WTC11 (cell line): ENCODE results near the gene ZNF614. TPM values are rescaled to one million over a fixed set of nuclear protein-coding genes. Genes with fewer than 3 reads are reported as not detected.

ENCODE experiments used
- ATF1 ChIP-seq: sonication (generic); formaldehyde crosslinking; IDR thresholded peaks from 2 replicates; pipeline ENCODE4 v1.8.1; 2023; ENCODE audit warnings: mild to moderate bottlenecking, moderate library complexity, missing genetic modification reagents
- CBFB ChIP-seq: sonication (generic); formaldehyde crosslinking; IDR thresholded peaks from 2 replicates; pipeline ENCODE4 v1.8.1; 2022; ENCODE audit warnings: mild to moderate bottlenecking, low read depth, missing genetic modification reagents
- CREB1 ChIP-seq: sonication (generic); formaldehyde crosslinking; IDR thresholded peaks from 2 replicates; pipeline ENCODE4 v1.8.0; 2023; ENCODE audit warnings: mild to moderate bottlenecking, missing genetic modification reagents
- CREM ChIP-seq: sonication (generic); formaldehyde crosslinking; IDR thresholded peaks from 2 replicates; pipeline ENCODE4 v1.8.1; 2022; ENCODE audit warnings: mild to moderate bottlenecking, missing genetic modification reagents, moderate library complexity
- GTF2I ChIP-seq: fragments of 250-450 bp; sonication (Bioruptor Pico); conservative IDR thresholded peaks from 2 replicates; pipeline ENCODE4 v1.4.0; 2021; ENCODE audit warnings: mild to moderate bottlenecking
- HMGA2 ChIP-seq: fragments of 250-450 bp; sonication (Bioruptor Pico); IDR thresholded peaks from 2 replicates; pipeline ENCODE4 v1.4.0; 2021; ENCODE audit warnings: mild to moderate bottlenecking, moderate library complexity
- JAZF1 ChIP-seq: fragments of 250-450 bp; sonication (Bioruptor Pico); IDR thresholded peaks from 2 replicates; pipeline ENCODE4 v1.9.0; 2021; ENCODE audit warnings: moderate library complexity, mild to moderate bottlenecking, inconsistent platforms
- KAT7 ChIP-seq: sonication (generic); formaldehyde crosslinking; IDR thresholded peaks from 2 replicates; pipeline ENCODE4 v1.8.1; 2023; ENCODE audit warnings: missing genetic modification reagents, mild to moderate bottlenecking, borderline replicate concordance
- NFYB ChIP-seq: sonication (generic); formaldehyde crosslinking; conservative IDR thresholded peaks from 2 replicates; pipeline ENCODE4 v1.8.0; 2022; ENCODE audit warnings: low read depth, missing genetic modification reagents
- NR2C2 ChIP-seq: sonication (generic); formaldehyde crosslinking; IDR thresholded peaks from 2 replicates; pipeline ENCODE4 v1.8.0; 2022; ENCODE audit warnings: mild to moderate bottlenecking, missing genetic modification reagents
- TCF7 ChIP-seq: sonication (generic); formaldehyde crosslinking; IDR thresholded peaks from 2 replicates; pipeline ENCODE4 v1.8.0; 2022; ENCODE audit warnings: mild to moderate bottlenecking, low read depth, missing genetic modification reagents, moderate library complexity
- TP53 ChIP-seq: sonication (generic); formaldehyde crosslinking; IDR thresholded peaks from 2 replicates; pipeline ENCODE4 v1.8.1; 2023; ENCODE audit warnings: mild to moderate bottlenecking, missing genetic modification reagents
- ZBTB21 ChIP-seq: sonication (generic); formaldehyde crosslinking; IDR thresholded peaks from 2 replicates; pipeline ENCODE4 v1.8.1; 2023; ENCODE audit warnings: mild to moderate bottlenecking, missing genetic modification reagents, borderline replicate concordance
- ZNF121 ChIP-seq: sonication (generic); formaldehyde crosslinking; IDR thresholded peaks from 2 replicates; pipeline ENCODE4 v1.8.0; 2023; ENCODE audit warnings: missing genetic modification reagents
- ZNF138 ChIP-seq: sonication (generic); formaldehyde crosslinking; conservative IDR thresholded peaks from 2 replicates; pipeline ENCODE4 v1.8.1; 2022; ENCODE audit warnings: mild to moderate bottlenecking, moderate library complexity, missing genetic modification reagents
- ZNF396 ChIP-seq: fragments of 250-450 bp; sonication (Bioruptor Pico); IDR thresholded peaks from 2 replicates; pipeline ENCODE4 v1.8.0; 2021; ENCODE audit warnings: mild to moderate bottlenecking, moderate library complexity, borderline replicate concordance
- ZNF416 ChIP-seq: fragments of 250-450 bp; sonication (Bioruptor Pico); IDR thresholded peaks from 2 replicates; pipeline ENCODE4 v1.9.0; 2021; ENCODE audit warnings: mild to moderate bottlenecking, inconsistent platforms
- total RNA-seq: library from RNA; stranded (reverse); gene quantifications from 3 replicates; pipeline ENCODE4 v1.2.3, GENCODE V29; 2021
- TF ChIP-seq, protein P1 (sequence below): sonication (generic); formaldehyde crosslinking; IDR thresholded peaks from 2 replicates; pipeline ENCODE4 v1.8.1; 2022; ENCODE audit warnings: low read depth, missing genetic modification reagents, borderline replicate concordance
- TF ChIP-seq, protein P2 (sequence below): fragments of 250-450 bp; sonication (Bioruptor Pico); IDR thresholded peaks from 2 replicates; pipeline ENCODE4 v1.9.0; 2021; ENCODE audit warnings: mild to moderate bottlenecking
- TF ChIP-seq, protein P3 (sequence below): fragments of 250-450 bp; sonication (Bioruptor Pico); IDR thresholded peaks from 2 replicates; pipeline ENCODE4 v1.9.0; 2021; ENCODE audit warnings: mild to moderate bottlenecking
- TF ChIP-seq, protein P4 (sequence below): sonication (generic); formaldehyde crosslinking; IDR thresholded peaks from 2 replicates; pipeline ENCODE4 v1.8.1; 2023; ENCODE audit warnings: mild to moderate bottlenecking, missing genetic modification reagents
- TF ChIP-seq, protein P5 (sequence below): sonication (generic); formaldehyde crosslinking; IDR thresholded peaks from 2 replicates; pipeline ENCODE4 v1.8.1; 2022; ENCODE audit warnings: mild to moderate bottlenecking, moderate library complexity, missing genetic modification reagents
- TF ChIP-seq, protein P6 (sequence below): sonication (generic); formaldehyde crosslinking; IDR thresholded peaks from 2 replicates; pipeline ENCODE4 v1.8.1; 2022; ENCODE audit warnings: missing genetic modification reagents, borderline replicate concordance
- TF ChIP-seq, protein P7 (sequence below): sonication (generic); formaldehyde crosslinking; IDR thresholded peaks from 2 replicates; pipeline ENCODE4 v1.8.1; 2023; ENCODE audit warnings: mild to moderate bottlenecking, missing genetic modification reagents
- TF ChIP-seq, protein P8 (sequence below): sonication (generic); formaldehyde crosslinking; IDR thresholded peaks from 2 replicates; pipeline ENCODE4 v1.8.0; 2022; ENCODE audit warnings: mild to moderate bottlenecking, missing genetic modification reagents
- TF ChIP-seq, protein P9 (sequence below): sonication (generic); formaldehyde crosslinking; IDR thresholded peaks from 2 replicates; pipeline ENCODE4 v1.8.0; 2023; ENCODE audit warnings: missing genetic modification reagents
- TF ChIP-seq, protein P10 (sequence below): fragments of 250-450 bp; sonication (Bioruptor Pico); IDR thresholded peaks from 2 replicates; pipeline ENCODE4 v1.8.0; 2021; ENCODE audit warnings: mild to moderate bottlenecking

Gene ZNF614
- total RNA-seq, 1 experiment from 2014 or later = 19.5 TPM

DNA sequence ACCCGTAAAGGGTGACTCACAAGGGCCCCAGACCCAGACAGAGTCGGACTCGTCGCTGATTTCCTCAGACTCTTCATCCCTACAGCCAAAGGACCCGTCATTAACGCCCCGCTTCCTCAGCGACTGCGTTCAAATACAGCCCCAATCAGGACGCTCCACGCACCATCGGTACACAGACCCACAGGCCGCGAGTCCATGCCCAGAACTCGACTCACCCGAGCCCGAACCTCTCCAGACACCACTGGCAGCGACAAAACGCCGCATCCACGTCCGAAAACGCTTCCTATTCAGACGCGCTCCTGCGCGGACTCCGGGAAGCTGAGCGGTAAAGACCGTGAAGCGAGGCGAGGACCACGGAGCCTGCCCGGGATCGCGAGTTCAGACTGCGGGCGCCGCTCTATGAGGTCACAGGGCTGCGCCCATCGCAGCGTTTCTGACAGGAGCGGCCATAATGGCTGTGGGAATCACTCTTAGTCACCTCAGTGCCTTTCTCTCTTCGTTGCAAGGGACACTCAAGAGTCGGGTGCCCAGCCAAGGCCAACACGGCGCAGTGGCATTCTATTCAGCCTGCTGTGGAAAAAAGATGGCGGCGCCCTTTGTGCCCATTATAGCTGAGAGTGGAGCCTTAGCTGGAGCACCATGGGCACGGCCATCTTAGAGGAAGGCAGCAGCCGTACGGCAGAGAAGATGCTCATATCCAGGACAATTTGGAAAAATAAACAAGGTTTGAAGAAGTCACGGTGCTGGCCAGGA is at the start of gene ZNF614 (continued):
- TF ChIP-seq, protein P1, sequence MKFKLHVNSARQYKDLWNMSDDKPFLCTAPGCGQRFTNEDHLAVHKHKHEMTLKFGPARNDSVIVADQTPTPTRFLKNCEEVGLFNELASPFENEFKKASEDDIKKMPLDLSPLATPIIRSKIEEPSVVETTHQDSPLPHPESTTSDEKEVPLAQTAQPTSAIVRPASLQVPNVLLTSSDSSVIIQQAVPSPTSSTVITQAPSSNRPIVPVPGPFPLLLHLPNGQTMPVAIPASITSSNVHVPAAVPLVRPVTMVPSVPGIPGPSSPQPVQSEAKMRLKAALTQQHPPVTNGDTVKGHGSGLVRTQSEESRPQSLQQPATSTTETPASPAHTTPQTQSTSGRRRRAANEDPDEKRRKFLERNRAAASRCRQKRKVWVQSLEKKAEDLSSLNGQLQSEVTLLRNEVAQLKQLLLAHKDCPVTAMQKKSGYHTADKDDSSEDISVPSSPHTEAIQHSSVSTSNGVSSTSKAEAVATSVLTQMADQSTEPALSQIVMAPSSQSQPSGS (CRISPR knock-in tag) = no peak
- no peak for TF ChIP-seq JAZF1
- TF ChIP-seq CREB1 (CRISPR knock-in tag) = no peak
- TF ChIP-seq ZNF121 (CRISPR knock-in tag) = no peak
- TF ChIP-seq, protein P2, sequence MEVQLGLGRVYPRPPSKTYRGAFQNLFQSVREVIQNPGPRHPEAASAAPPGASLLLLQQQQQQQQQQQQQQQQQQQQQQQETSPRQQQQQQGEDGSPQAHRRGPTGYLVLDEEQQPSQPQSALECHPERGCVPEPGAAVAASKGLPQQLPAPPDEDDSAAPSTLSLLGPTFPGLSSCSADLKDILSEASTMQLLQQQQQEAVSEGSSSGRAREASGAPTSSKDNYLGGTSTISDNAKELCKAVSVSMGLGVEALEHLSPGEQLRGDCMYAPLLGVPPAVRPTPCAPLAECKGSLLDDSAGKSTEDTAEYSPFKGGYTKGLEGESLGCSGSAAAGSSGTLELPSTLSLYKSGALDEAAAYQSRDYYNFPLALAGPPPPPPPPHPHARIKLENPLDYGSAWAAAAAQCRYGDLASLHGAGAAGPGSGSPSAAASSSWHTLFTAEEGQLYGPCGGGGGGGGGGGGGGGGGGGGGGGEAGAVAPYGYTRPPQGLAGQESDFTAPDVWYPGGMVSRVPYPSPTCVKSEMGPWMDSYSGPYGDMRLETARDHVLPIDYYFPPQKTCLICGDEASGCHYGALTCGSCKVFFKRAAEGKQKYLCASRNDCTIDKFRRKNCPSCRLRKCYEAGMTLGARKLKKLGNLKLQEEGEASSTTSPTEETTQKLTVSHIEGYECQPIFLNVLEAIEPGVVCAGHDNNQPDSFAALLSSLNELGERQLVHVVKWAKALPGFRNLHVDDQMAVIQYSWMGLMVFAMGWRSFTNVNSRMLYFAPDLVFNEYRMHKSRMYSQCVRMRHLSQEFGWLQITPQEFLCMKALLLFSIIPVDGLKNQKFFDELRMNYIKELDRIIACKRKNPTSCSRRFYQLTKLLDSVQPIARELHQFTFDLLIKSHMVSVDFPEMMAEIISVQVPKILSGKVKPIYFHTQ (CRISPR knock-in tag) = no peak
- TF ChIP-seq, protein P3, sequence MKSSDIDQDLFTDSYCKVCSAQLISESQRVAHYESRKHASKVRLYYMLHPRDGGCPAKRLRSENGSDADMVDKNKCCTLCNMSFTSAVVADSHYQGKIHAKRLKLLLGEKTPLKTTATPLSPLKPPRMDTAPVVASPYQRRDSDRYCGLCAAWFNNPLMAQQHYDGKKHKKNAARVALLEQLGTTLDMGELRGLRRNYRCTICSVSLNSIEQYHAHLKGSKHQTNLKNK (CRISPR knock-in tag) = no peak
- TF ChIP-seq, protein P4, sequence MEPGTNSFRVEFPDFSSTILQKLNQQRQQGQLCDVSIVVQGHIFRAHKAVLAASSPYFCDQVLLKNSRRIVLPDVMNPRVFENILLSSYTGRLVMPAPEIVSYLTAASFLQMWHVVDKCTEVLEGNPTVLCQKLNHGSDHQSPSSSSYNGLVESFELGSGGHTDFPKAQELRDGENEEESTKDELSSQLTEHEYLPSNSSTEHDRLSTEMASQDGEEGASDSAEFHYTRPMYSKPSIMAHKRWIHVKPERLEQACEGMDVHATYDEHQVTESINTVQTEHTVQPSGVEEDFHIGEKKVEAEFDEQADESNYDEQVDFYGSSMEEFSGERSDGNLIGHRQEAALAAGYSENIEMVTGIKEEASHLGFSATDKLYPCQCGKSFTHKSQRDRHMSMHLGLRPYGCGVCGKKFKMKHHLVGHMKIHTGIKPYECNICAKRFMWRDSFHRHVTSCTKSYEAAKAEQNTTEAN = no peak
- TF ChIP-seq, protein P5, sequence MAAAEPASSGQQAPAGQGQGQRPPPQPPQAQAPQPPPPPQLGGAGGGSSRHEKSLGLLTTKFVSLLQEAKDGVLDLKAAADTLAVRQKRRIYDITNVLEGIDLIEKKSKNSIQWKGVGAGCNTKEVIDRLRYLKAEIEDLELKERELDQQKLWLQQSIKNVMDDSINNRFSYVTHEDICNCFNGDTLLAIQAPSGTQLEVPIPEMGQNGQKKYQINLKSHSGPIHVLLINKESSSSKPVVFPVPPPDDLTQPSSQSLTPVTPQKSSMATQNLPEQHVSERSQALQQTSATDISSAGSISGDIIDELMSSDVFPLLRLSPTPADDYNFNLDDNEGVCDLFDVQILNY (CRISPR knock-in tag) = peak; percentile 57; the same call in 1 of the 2 replicates
- TF ChIP-seq, protein P6, sequence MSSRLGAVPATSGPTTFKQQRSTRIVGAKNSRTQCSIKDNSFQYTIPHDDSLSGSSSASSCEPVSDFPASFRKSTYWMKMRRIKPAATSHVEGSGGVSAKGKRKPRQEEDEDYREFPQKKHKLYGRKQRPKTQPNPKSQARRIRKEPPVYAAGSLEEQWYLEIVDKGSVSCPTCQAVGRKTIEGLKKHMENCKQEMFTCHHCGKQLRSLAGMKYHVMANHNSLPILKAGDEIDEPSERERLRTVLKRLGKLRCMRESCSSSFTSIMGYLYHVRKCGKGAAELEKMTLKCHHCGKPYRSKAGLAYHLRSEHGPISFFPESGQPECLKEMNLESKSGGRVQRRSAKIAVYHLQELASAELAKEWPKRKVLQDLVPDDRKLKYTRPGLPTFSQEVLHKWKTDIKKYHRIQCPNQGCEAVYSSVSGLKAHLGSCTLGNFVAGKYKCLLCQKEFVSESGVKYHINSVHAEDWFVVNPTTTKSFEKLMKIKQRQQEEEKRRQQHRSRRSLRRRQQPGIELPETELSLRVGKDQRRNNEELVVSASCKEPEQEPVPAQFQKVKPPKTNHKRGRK (CRISPR knock-in tag) = no peak
- TF ChIP-seq CBFB (CRISPR knock-in tag) = no peak
- TF ChIP-seq NFYB (CRISPR knock-in tag) = no peak
- TF ChIP-seq KAT7 (CRISPR knock-in tag) = no peak
- no peak for TF ChIP-seq ZBTB21
- TF ChIP-seq, protein P7, sequence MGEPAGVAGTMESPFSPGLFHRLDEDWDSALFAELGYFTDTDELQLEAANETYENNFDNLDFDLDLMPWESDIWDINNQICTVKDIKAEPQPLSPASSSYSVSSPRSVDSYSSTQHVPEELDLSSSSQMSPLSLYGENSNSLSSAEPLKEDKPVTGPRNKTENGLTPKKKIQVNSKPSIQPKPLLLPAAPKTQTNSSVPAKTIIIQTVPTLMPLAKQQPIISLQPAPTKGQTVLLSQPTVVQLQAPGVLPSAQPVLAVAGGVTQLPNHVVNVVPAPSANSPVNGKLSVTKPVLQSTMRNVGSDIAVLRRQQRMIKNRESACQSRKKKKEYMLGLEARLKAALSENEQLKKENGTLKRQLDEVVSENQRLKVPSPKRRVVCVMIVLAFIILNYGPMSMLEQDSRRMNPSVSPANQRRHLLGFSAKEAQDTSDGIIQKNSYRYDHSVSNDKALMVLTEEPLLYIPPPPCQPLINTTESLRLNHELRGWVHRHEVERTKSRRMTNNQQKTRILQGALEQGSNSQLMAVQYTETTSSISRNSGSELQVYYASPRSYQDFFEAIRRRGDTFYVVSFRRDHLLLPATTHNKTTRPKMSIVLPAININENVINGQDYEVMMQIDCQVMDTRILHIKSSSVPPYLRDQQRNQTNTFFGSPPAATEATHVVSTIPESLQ = no peak
- TF ChIP-seq ZNF416 (CRISPR knock-in tag) = no peak
- no peak for TF ChIP-seq GTF2I (CRISPR knock-in tag)
- TF ChIP-seq NR2C2 = no peak
- no peak for TF ChIP-seq TCF7
- TF ChIP-seq ZNF396 (CRISPR knock-in tag) = no peak
- peak; percentile 99 for TF ChIP-seq CREM (CRISPR knock-in tag)
- no peak for TF ChIP-seq ZNF138
- no peak for TF ChIP-seq TP53 (CRISPR knock-in tag)
- no peak for TF ChIP-seq HMGA2
- no peak for TF ChIP-seq ATF1 (CRISPR knock-in tag)
- TF ChIP-seq, protein P8, sequence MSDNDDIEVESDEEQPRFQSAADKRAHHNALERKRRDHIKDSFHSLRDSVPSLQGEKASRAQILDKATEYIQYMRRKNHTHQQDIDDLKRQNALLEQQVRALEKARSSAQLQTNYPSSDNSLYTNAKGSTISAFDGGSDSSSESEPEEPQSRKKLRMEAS (CRISPR knock-in tag) = peak; percentile 87
- TF ChIP-seq, protein P9, sequence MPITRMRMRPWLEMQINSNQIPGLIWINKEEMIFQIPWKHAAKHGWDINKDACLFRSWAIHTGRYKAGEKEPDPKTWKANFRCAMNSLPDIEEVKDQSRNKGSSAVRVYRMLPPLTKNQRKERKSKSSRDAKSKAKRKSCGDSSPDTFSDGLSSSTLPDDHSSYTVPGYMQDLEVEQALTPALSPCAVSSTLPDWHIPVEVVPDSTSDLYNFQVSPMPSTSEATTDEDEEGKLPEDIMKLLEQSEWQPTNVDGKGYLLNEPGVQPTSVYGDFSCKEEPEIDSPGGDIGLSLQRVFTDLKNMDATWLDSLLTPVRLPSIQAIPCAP (CRISPR knock-in tag) = 0 out of 2 replicates have a peak, but pooled peaks have one; percentile 37
- TF ChIP-seq, protein P10, sequence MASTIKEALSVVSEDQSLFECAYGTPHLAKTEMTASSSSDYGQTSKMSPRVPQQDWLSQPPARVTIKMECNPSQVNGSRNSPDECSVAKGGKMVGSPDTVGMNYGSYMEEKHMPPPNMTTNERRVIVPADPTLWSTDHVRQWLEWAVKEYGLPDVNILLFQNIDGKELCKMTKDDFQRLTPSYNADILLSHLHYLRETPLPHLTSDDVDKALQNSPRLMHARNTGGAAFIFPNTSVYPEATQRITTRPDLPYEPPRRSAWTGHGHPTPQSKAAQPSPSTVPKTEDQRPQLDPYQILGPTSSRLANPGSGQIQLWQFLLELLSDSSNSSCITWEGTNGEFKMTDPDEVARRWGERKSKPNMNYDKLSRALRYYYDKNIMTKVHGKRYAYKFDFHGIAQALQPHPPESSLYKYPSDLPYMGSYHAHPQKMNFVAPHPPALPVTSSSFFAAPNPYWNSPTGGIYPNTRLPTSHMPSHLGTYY (CRISPR knock-in tag) = no peak
